HepG2 (cell line): ENCODE data around the gene ATG4D.

Experiments
- CHD4 ChIP-seq: fragments of 200-600 bp; sonication (generic); IDR thresholded peaks from 2 replicates; pipeline ENCODE4 v1.7.0; 2017; ENCODE audit warnings: mild to moderate bottlenecking, low read length, borderline replicate concordance
- CTCF ChIP-seq: sonication (generic); formaldehyde crosslinking; IDR thresholded peaks from 2 replicates; pipeline ENCODE4 v1.5.0; 2020; ENCODE audit warnings: mild to moderate bottlenecking, missing genetic modification reagents, moderate library complexity
- FOXK1 ChIP-seq: sonication (generic); formaldehyde crosslinking; IDR thresholded peaks from 2 replicates; pipeline ENCODE4 v1.4.0; 2020; ENCODE audit warnings: low read depth, missing genetic modification reagents, borderline replicate concordance
- KAT2B ChIP-seq: fragments of 150-350 bp; IDR thresholded peaks from 2 replicates; pipeline ENCODE4 v1.6.1; 2014; ENCODE audit warnings: low read depth, low read length, borderline replicate concordance
- MTF1 ChIP-seq: sonication (generic); formaldehyde crosslinking; IDR thresholded peaks from 2 replicates; pipeline ENCODE4 v1.5.0; 2020; ENCODE audit warnings: missing genetic modification reagents
- SRSF4 ChIP-seq: fragments of 200-400 bp; formaldehyde crosslinking; IDR thresholded peaks from one replicate; pipeline ENCODE4 v1.6.1; 2018; ENCODE audit warnings: mild to moderate bottlenecking, low read depth, low read length, moderate library complexity; ENCODE audit not compliant: poor library complexity, severe bottlenecking
- ZBTB49 ChIP-seq: sonication (generic); formaldehyde crosslinking; IDR thresholded peaks from 2 replicates; pipeline ENCODE4 v1.4.0; 2020; ENCODE audit warnings: missing genetic modification reagents, borderline replicate concordance
- ZNF333 ChIP-seq: sonication (generic); formaldehyde crosslinking; IDR thresholded peaks from 2 replicates; pipeline ENCODE4 v1.4.0; 2020; ENCODE audit warnings: mild to moderate bottlenecking, missing genetic modification reagents, borderline replicate concordance

- TF ChIP-seq ZNF333 (CRISPR knock-in tag): no peak
- no peak for TF ChIP-seq KAT2B
- no peak for TF ChIP-seq MTF1 (CRISPR knock-in tag)
- TF ChIP-seq CHD4: no peak
- TF ChIP-seq ZBTB49 (CRISPR knock-in tag): no peak
- no peak for TF ChIP-seq SRSF4
- no peak for TF ChIP-seq CTCF (CRISPR knock-in tag)
- TF ChIP-seq FOXK1 (CRISPR knock-in tag): no peak
These were observed 58.3 kb downstream of the ATG4D start for GRCh38 chr19:10601999-10602329.
